Gastrocnemius medialis (tissue), 4 donors: ENCODE data around the gene THTPA.

Experiments
- POLR2A ChIP-seq, 2 donors: fragments of 450-650 bp; IDR thresholded peaks; one replicate each; pipeline ENCODE4 v1.6.1; 2017; ENCODE audit warnings: antibody characterized with exemption in 2 of 2, mild to moderate bottlenecking in 2 of 2, moderate library complexity in 2 of 2
- TF ChIP-seq, protein P1 (sequence below), 5 experiments: fragments of 450-650 bp in 3 of 5; fragments of 200-600 bp in 2 of 5; sonication (generic) in 2 of 5; IDR thresholded peaks in 4 of 5; conservative IDR thresholded peaks in 1 of 5; 1 replicate in 4 of 5; 2 replicates in 1 of 5; pipeline ENCODE4 v1.5.1; 2016 to 2019; ENCODE audit warnings: antibody characterized with exemption in 5 of 5, mild to moderate bottlenecking in 3 of 5, moderate library complexity in 3 of 5

DNA sequence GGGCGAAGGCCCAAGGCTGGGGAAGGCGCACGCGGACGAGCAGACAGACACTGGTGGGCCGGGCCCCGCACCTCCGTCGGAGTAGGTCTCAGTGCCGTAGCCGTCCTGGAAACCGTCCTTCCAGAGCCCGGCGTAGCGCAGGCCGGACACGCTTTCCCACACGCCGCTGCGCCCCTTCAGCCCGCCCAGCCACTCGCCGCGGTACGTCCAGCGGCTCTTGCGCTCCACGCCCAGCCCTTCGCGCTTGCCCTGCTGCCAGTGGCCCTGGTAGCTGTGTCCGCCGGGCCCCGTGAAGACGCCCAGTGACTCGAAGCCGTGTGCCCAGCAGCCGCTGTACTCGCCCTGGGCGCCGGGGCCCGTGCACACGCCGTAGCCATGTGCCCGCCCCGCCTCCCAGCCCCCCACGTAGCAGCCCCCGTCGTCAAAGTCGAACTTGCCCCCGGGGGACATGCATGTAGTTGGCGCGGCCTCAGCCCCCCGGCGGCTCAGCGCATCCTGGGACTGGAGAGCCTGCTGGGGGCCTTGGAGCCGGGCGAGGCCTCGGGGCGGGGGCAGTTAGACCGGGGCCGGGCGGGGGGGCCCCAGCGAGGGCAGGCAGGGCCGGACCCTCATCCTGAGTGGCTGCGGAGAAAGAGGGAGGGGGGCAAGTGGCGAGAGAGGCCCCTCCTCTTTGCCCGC is 21.1 kb downstream of the THTPA start:
- TF ChIP-seq, protein P1, sequence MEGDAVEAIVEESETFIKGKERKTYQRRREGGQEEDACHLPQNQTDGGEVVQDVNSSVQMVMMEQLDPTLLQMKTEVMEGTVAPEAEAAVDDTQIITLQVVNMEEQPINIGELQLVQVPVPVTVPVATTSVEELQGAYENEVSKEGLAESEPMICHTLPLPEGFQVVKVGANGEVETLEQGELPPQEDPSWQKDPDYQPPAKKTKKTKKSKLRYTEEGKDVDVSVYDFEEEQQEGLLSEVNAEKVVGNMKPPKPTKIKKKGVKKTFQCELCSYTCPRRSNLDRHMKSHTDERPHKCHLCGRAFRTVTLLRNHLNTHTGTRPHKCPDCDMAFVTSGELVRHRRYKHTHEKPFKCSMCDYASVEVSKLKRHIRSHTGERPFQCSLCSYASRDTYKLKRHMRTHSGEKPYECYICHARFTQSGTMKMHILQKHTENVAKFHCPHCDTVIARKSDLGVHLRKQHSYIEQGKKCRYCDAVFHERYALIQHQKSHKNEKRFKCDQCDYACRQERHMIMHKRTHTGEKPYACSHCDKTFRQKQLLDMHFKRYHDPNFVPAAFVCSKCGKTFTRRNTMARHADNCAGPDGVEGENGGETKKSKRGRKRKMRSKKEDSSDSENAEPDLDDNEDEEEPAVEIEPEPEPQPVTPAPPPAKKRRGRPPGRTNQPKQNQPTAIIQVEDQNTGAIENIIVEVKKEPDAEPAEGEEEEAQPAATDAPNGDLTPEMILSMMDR (IDR thresholded peaks at IDR 0.05 in 4 of 5, conservative IDR thresholded peaks at IDR 0.05 in 1 of 5): no peak
- no peak for TF ChIP-seq POLR2A (IDR thresholded peaks at IDR 0.05)
